Astrocyte of the spinal cord (primary cell): ENCODE measurements around the gene NOG.

Experiments used
- DNase-seq: peaks from one replicate; pipeline ENCODE4 v3.0.0; 2011; ENCODE audit warnings: low read depth, low spot score
- H3K4me3 ChIP-seq: 2 replicates; pipeline ENCODE4 v1.5.1; 2011; ENCODE audit warnings: low read depth, mild to moderate bottlenecking, low read length, moderate library complexity
- CTCF ChIP-seq: IDR thresholded peaks from 2 replicates; pipeline ENCODE4 v1.5.1; 2012; ENCODE audit warnings: low read depth, mild to moderate bottlenecking, low read length, inconsistent platforms
- in situ Hi-C: cut with HindIII; loops from 2 replicates; pipeline ENCODE4 v1.10.0; 2017; ENCODE audit warnings: low sequenced_read_pairs

NOG gene

DNA sequence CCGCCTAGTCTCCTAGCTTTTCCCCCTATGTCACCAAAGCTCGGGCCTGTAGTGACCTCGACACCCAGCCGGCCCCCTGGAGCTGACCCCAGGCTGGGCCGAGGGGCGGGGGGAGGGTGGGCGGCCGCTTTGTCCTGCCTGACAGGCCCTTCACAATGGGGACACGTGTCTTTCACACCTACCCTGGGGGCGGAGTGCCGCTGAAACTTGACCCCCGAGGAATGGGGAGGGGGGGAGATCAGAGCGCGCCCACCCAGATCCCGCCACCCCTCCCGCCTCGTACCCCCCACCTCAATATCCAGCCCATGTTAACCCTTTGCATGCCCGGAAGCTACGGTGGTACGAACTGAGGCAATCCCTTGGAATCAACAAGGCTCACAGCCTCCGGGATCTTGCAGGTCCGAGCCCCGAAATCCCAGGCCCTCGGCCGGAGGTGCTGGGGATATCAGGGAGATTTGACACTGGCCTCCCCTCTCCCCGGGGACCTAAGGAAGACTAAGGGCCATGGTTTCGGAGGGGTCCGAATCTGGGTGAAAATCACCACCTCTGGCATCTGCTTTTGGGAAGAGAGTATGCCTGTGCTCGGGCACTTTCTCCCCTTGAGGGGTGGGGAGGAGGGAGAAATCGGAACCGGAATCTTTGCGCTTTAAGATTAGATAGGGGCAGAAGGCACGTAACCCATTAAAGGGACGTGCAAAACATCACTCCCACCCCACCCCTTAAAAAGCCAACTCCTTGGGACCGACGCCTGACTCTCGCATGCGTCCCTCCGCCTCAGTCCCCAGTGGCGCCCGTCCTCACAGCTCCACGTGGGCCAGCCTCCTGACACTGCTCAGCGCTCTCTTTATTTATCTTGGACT, 2.6 kb downstream of the NOG start:
- no peak for DNase-seq
- no peak for TF ChIP-seq CTCF
- in situ Hi-C loops, result no loop called here
- H3K4me3 ChIP-seq, result no peak overlapping the region

GRCh38 chr17:56596691-56597494, 3.4 kb downstream of the NOG start:
- peak overlapping the region; percentile 31 for H3K4me3 ChIP-seq
- DNase-seq, result no peak
- no peak for TF ChIP-seq CTCF
- in situ Hi-C loops, result no loop called here

- no peak for DNase-seq
- TF ChIP-seq CTCF, result no peak
- peak overlapping the region; percentile 31 for H3K4me3 ChIP-seq
- in situ Hi-C loops, result no loop called here
Measured at GRCh38 chr17:56597495-56597990, 4.0 kb downstream of the NOG start.

- in situ Hi-C loops, result no loop called here
- H3K4me3 ChIP-seq, result no peak overlapping the region
- DNase-seq, result peak; percentile 31
- TF ChIP-seq CTCF, result no peak
Measured at GRCh38 chr17:56598466-56598865, 5.0 kb downstream of the NOG start.

GRCh38 chr17:56599088-56599487, 5.6 kb downstream of the NOG start:
- in situ Hi-C loops, result no loop called here

More at GRCh38 chr17:56599088-56599487, 5.6 kb downstream of the NOG start:
- DNase-seq, result no peak
- TF ChIP-seq CTCF, result no peak
- no peak overlapping the region for H3K4me3 ChIP-seq
